HCT116 (cell line): ENCODE results near the gene CPLX3. TPM values are rescaled to one million over a fixed set of nuclear protein-coding genes. Genes with fewer than 3 reads are reported as not detected.

Source experiments
- ATAC-seq: fragments of 200-7000 bp; cut with Tn5 transposase; 2 replicates; pipeline ENCODE4 v1.9.1; 2020; ENCODE audit warnings: mild to moderate bottlenecking, moderate library complexity
- BruUV-seq: library from RNA; stranded (reverse); fragments of 400-500 nt; replicated peaks from 2 replicates; lab custom pipeline; 2021; lab: Mats Ljungman, UMichigan
- CTCF ChIA-PET: fragments of 300-600 bp; sonication (Branson Sonifier 250); formaldehyde crosslinking; loops from one replicate; lab custom pipeline; 2021; ENCODE audit warnings: antibody characterized with exemption; lab: Charles Lee
- POLR2A ChIA-PET: fragments of 300-600, 350-600 bp; sonication (Branson Sonifier 250); formaldehyde crosslinking; loops from one replicate; lab custom pipeline; 2021; ENCODE audit warnings: antibody characterized with exemption; lab: Charles Lee
- RAD21 ChIA-PET, 2 experiments: fragments of 300-600 bp; sonication (Branson Sonifier 250); formaldehyde crosslinking; loops; one replicate each; lab custom pipeline; 2023; ENCODE audit warnings: low total read pairs in 2 of 2; ENCODE audit not compliant: uncharacterized antibody in 2 of 2, unreplicated experiment in 2 of 2, low non-redundant PET in 1 of 2; lab: Charles Lee
- DNase-seq: peaks from one replicate; pipeline ENCODE4 v3.0.0-alpha.2; 2010; ENCODE audit warnings: low read depth, low spot score
- H2AFZ ChIP-seq: fragments of 200-600 bp; shearing (Covaris generic), sonication (generic); 2 replicates; pipeline ENCODE4 v1.6.1; 2017; ENCODE audit warnings: low read depth, mixed run types, mixed read lengths, antibody characterized with exemption, low read length; ENCODE audit not compliant: poor library complexity, severe bottlenecking
- H3K27ac ChIP-seq: 2 replicates; pipeline ENCODE4 v1.5.1; 2012; ENCODE audit warnings: low read depth, low read length
- H3K27me3 ChIP-seq: fragments of 200-600 bp; sonication (generic); 2 replicates; pipeline ENCODE4 v1.6.1; 2016; ENCODE audit warnings: mixed run types, low read length, mixed read lengths; ENCODE audit not compliant: insufficient read depth
- H3K36me3 ChIP-seq, 2 experiments: fragments of 200-500 bp in 1 of 2; fragments of 200-600 bp in 1 of 2; sonication (Bioruptor generic) in 1 of 2; sonication (generic) in 1 of 2; 2 replicates each; pipeline versions ENCODE4 v1.5.1 to v1.6.1; 2014 to 2016; ENCODE audit warnings: low read length in 2 of 2, inconsistent platforms in 1 of 2, mixed read lengths in 1 of 2, mixed run types in 1 of 2; ENCODE audit not compliant: insufficient read depth in 2 of 2, control insufficient read depth in 1 of 2
- H3K4me1 ChIP-seq, 2 experiments: fragments of 200-600 bp in 1 of 2; sonication (generic) in 1 of 2; 2 replicates each; pipeline versions ENCODE4 v1.5.1 to v1.6.1; 2012 to 2017; ENCODE audit warnings: low read length in 2 of 2, inconsistent platforms in 1 of 2, mild to moderate bottlenecking in 1 of 2, mixed read lengths in 1 of 2, mixed run types in 1 of 2, moderate library complexity in 1 of 2; ENCODE audit not compliant: insufficient read depth in 2 of 2, control insufficient read depth in 1 of 2
- H3K4me2 ChIP-seq: fragments of 200-600 bp; sonication (generic); 2 replicates; pipeline ENCODE4 v1.6.1; 2017; ENCODE audit warnings: mixed run types, low read length, mixed read lengths
- H3K4me3 ChIP-seq, 2 experiments: fragments of 200-600 bp in 1 of 2; sonication (generic) in 1 of 2; replicated peaks in 1 of 2; 2 replicates each; pipeline ENCODE4 v1.5.1; 2011 to 2016; ENCODE audit warnings: low read length in 2 of 2, control low read depth in 1 of 2, low read depth in 1 of 2, mild to moderate bottlenecking in 1 of 2, mixed read lengths in 1 of 2, mixed run types in 1 of 2
- H3K79me2 ChIP-seq: fragments of 200-600 bp; sonication (generic); 2 replicates; pipeline ENCODE4 v1.6.1; 2017; ENCODE audit warnings: mild to moderate bottlenecking, mixed run types, low read length, moderate library complexity, mixed read lengths; ENCODE audit not compliant: insufficient read depth
- H3K9ac ChIP-seq: fragments of 200-600 bp; sonication (generic); 2 replicates; pipeline ENCODE4 v1.6.1; 2016; ENCODE audit warnings: low read length, mixed read lengths
- H3K9me2 ChIP-seq: fragments of 200-600 bp; sonication (generic), shearing (Covaris generic); 2 replicates; pipeline ENCODE4 v1.6.1; 2017; ENCODE audit warnings: mixed run types, mild to moderate bottlenecking, moderate library complexity; ENCODE audit not compliant: insufficient read depth
- H3K9me3 ChIP-seq, 2 experiments: fragments of 200-500 bp in 1 of 2; fragments of 200-600 bp in 1 of 2; sonication (Bioruptor generic) in 1 of 2; sonication (generic) in 1 of 2; 2 replicates each; pipeline ENCODE4 v1.6.1; 2014 to 2017; ENCODE audit warnings: low read length in 2 of 2, mixed read lengths in 2 of 2, inconsistent platforms in 1 of 2, low read depth in 1 of 2, mild to moderate bottlenecking in 1 of 2, mixed run types in 1 of 2, moderate library complexity in 1 of 2; ENCODE audit not compliant: control insufficient read depth in 1 of 2, insufficient read depth in 1 of 2
- H4K20me1 ChIP-seq: fragments of 200-600 bp; sonication (generic), shearing (Covaris generic); 2 replicates; pipeline ENCODE4 v1.6.1; 2017; ENCODE audit warnings: mixed run types, mild to moderate bottlenecking, moderate library complexity; ENCODE audit not compliant: insufficient read depth
- EZH2phosphoT487 ChIP-seq: fragments of 200-600 bp; IDR thresholded peaks from 2 replicates; pipeline ENCODE4 v1.6.1; 2018; ENCODE audit warnings: antibody characterized with exemption, borderline replicate concordance
- FOSL1 ChIP-seq: IDR thresholded peaks from 2 replicates; pipeline ENCODE4 v1.6.1; 2012; ENCODE audit warnings: low read depth
- RAD21 ChIP-seq: IDR thresholded peaks from 2 replicates; pipeline ENCODE4 v1.6.1; 2012; ENCODE audit warnings: low read depth, mild to moderate bottlenecking
- SP1 ChIP-seq: IDR thresholded peaks from 2 replicates; pipeline ENCODE4 v1.6.1; 2012; ENCODE audit warnings: low read depth
- SRF ChIP-seq: IDR thresholded peaks from 2 replicates; pipeline ENCODE4 v1.6.1; 2012; ENCODE audit warnings: low read depth
- ZNF274 ChIP-seq: fragments of 200-500 bp; sonication (Bioruptor generic); IDR thresholded peaks from 2 replicates; pipeline ENCODE4 v1.6.1; 2014; ENCODE audit warnings: mild to moderate bottlenecking, low read depth, low read length, inconsistent platforms
- intact Hi-C: fragments of 100-400 bp; cut with micrococcal nuclease; formaldehyde crosslinking; loops from 2 replicates; pipeline ENCODE4 v1.10.0; 2022
- total RNA-seq: library from RNA; stranded (reverse); gene quantifications from one replicate; pipeline ENCODE4 v1.2.1, GENCODE V29; 2021; ENCODE audit not compliant: unreplicated experiment
- TF ChIP-seq, protein P1 (sequence below): IDR thresholded peaks from 2 replicates; pipeline ENCODE4 v1.6.1; 2011; ENCODE audit warnings: mild to moderate bottlenecking, low read length, moderate library complexity; ENCODE audit not compliant: insufficient replicate concordance; ENCODE audit errors: extremely low read depth

CPLX3 gene
- total RNA-seq, 1 experiment from 2014 or later: not detected

DNA sequence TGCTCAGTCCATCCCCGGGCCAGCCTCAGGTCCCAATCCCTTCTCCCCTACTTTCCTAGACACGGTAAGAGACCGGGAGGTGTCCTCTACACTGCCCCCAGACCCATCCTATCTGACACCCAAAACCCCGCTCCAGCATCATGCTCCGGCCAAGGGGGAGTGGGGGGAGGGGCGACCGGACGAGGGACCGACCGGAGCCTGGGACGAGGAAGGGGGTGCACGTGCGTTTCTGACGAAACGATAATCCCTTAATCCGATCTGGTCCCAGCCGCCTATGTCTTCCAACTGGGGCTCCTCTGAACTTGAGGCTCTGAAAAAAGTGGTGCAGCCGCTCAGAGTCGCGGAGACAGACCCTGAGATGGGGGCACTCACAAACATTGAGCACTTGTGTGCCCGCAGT is 494 bp downstream of the CPLX3 start:
- ChIA-PET RAD21 (no interaction called here), CTCF (interaction anchor here (2.3 kb wide), 1 partner anchor 56 kb away, joined by 14 read pairs; no protein-coding TSS in a partner anchor), POLR2A (no interaction called here)
- H3K27me3 ChIP-seq: peaks cover 21% of the 10 kb centered on the region; the same call in 1 of the 2 replicates
- H2AFZ ChIP-seq: no peak overlapping the region
- intact Hi-C loops: no loop called here
- no peak for DNase-seq
- no peaks in the 10 kb centered on the region for H3K4me1 ChIP-seq
- BruUV-seq: no TSS peak
- no peaks in the 10 kb centered on the region for H3K79me2 ChIP-seq
- H3K9me3 ChIP-seq: no peaks in the 10 kb centered on the region
- no peak overlapping the region for H3K9ac ChIP-seq
- H3K4me2 ChIP-seq: no peak overlapping the region
- no peaks in the 10 kb centered on the region for H3K36me3 ChIP-seq
- no peak for ATAC-seq
- H3K9me2 ChIP-seq: no peaks in the 10 kb centered on the region
- no peak overlapping the region for H3K4me3 ChIP-seq
- H3K27ac ChIP-seq: no peak overlapping the region
- TF ChIP-seq ZNF274 (no peak), RAD21 (no peak), FOSL1 (no peak)
- TF ChIP-seq, all 23 proteins: peak for 0
- H4K20me1 ChIP-seq: no peaks in the 10 kb centered on the region

DNA sequence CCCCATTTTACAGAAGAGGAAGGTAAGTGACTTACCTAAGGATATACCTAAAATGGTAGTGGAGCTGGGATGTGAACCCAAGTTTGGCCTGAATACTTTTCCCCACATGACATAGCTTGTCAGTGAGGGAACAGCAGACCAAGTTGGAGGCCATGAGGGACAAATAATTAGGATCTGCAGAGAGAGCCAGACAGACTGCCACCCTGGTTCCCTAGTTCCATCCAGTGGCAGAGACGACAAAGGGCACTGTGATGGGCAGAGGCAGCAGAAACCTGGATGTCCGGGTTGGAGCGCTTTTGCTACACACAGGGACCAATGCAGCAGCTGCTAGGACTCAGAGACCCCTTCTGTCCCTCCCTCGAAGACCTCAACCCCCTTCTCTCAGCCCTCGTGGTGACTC is 1.2 kb downstream of the CPLX3 start:
- RAD21 ChIA-PET: no interaction called here
- Histone ChIP-seq H3K4me2 (no peak overlapping the region), H3K36me3 (no peaks in the 10 kb centered on the region), H3K4me1 (peaks cover 0 to 1% of the 10 kb centered on the region in 2 experiments; a peak in 1 of 4 replicates), H3K4me3 (no peak overlapping the region), H3K9ac (no peak overlapping the region), H3K79me2 (no peaks in the 10 kb centered on the region), H3K9me3 (no peaks in the 10 kb centered on the region), H4K20me1 (no peaks in the 10 kb centered on the region), H3K27ac (no peak overlapping the region), H3K9me2 (no peaks in the 10 kb centered on the region), H3K27me3 (peaks cover 21% of the 10 kb centered on the region; the same call in 1 of the 2 replicates), H2AFZ (no peak overlapping the region)
- no TSS peak for BruUV-seq
- intact Hi-C loops: no loop called here
- CTCF ChIA-PET: interaction anchor here (2.3 kb wide), 1 partner anchor 57 kb away, joined by 14 read pairs; no protein-coding TSS in a partner anchor
- no peak for TF ChIP-seq SP1
- TF ChIP-seq, protein P1, sequence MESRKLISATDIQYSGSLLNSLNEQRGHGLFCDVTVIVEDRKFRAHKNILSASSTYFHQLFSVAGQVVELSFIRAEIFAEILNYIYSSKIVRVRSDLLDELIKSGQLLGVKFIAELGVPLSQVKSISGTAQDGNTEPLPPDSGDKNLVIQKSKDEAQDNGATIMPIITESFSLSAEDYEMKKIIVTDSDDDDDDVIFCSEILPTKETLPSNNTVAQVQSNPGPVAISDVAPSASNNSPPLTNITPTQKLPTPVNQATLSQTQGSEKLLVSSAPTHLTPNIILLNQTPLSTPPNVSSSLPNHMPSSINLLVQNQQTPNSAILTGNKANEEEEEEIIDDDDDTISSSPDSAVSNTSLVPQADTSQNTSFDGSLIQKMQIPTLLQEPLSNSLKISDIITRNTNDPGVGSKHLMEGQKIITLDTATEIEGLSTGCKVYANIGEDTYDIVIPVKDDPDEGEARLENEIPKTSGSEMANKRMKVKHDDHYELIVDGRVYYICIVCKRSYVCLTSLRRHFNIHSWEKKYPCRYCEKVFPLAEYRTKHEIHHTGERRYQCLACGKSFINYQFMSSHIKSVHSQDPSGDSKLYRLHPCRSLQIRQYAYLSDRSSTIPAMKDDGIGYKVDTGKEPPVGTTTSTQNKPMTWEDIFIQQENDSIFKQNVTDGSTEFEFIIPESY: no peak
- TF ChIP-seq SRF: no peak
- TF ChIP-seq EZH2phosphoT487: no peak
- DNase-seq (no peak), ATAC-seq (no peak)
- POLR2A ChIA-PET: no interaction called here
